ENCODE results near the gene STK32B. TPM values are rescaled to one million over a fixed set of nuclear protein-coding genes. Genes with fewer than 3 reads are reported as not detected.

The STK32B gene
- total RNA-seq, 1 experiment from 2014 or later: 1.1 TPM

- DNase-seq (no peak), ATAC-seq (no peak)
- no peak overlapping the region for H3K27ac ChIP-seq (ENCODE audit: low read length)
- H3K9me2 ChIP-seq (replicated peaks; ENCODE audit: low read length): no peaks in the 10 kb centered on the region
- TF ChIP-seq EZH2 (IDR thresholded peaks at IDR 0.05; ENCODE audit: low read length, unreplicated experiment): no peak
- no peak for TF ChIP-seq EZH2phosphoT487 (IDR thresholded peaks at IDR 0.05; ENCODE audit: borderline replicate concordance, low read length)
- no peak for TF ChIP-seq CTCF (conservative IDR thresholded peaks at IDR 0.05; ENCODE audit: low read depth, low read length)
- ChIA-PET CTCF (no interaction called here), POLR2A (ENCODE audit: unreplicated experiment) (no interaction called here)
- no peak overlapping the region for H2AFZ ChIP-seq (ENCODE audit: low read length)
- no peaks in the 10 kb centered on the region for H4K20me1 ChIP-seq (ENCODE audit: low read length)
- intact Hi-C loops (cut with micrococcal nuclease): no loop called here
- no peaks in the 10 kb centered on the region for H3K79me2 ChIP-seq (ENCODE audit: low read length)
- no peak overlapping the region for H3K4me2 ChIP-seq (ENCODE audit: low read length)
- no peaks in the 10 kb centered on the region for H3K9me3 ChIP-seq (ENCODE audit: low read length)
- H3F3A ChIP-seq (ENCODE audit: low read length, unreplicated experiment): no peaks in the 10 kb centered on the region
- BruUV-seq (replicated peaks): no TSS peak
- H3K27me3 ChIP-seq (ENCODE audit: low read length): no peaks in the 10 kb centered on the region
- H3K4me1 ChIP-seq (ENCODE audit: insufficient read depth, low read length): no peaks in the 10 kb centered on the region
- H3K4me3 ChIP-seq (ENCODE audit: low read length): no peak overlapping the region
- no peak overlapping the region for H3K9ac ChIP-seq (ENCODE audit: low read length)
- no peaks in the 10 kb centered on the region for H3K36me3 ChIP-seq (ENCODE audit: low read depth, low read length)
Observed at GRCh38 chr4:5462254-5462835, 411.1 kb downstream of the STK32B start.

GRCh38 chr4:5462896-5463295 is 411.6 kb downstream of the STK32B start:
- ChIA-PET CTCF (no interaction called here), POLR2A (ENCODE audit: unreplicated experiment) (no interaction called here)
- ATAC-seq (no peak), DNase-seq (no peak)
- no peak overlapping the region for H3K9ac ChIP-seq (ENCODE audit: low read length)
- no peaks in the 10 kb centered on the region for H3K9me3 ChIP-seq (ENCODE audit: low read length)
- no peak overlapping the region for H3K27ac ChIP-seq (ENCODE audit: low read length)
- no peak overlapping the region for H2AFZ ChIP-seq (ENCODE audit: low read length)
- no peak overlapping the region for H3K4me2 ChIP-seq (ENCODE audit: low read length)
- no peaks in the 10 kb centered on the region for H3K79me2 ChIP-seq (ENCODE audit: low read length)
- H4K20me1 ChIP-seq (ENCODE audit: low read length): no peaks in the 10 kb centered on the region
- H3F3A ChIP-seq (ENCODE audit: low read length, unreplicated experiment): no peaks in the 10 kb centered on the region
- TF ChIP-seq EZH2 (IDR thresholded peaks at IDR 0.05; ENCODE audit: low read length, unreplicated experiment) (no peak), EZH2phosphoT487 (IDR thresholded peaks at IDR 0.05; ENCODE audit: borderline replicate concordance, low read length) (no peak), CTCF (conservative IDR thresholded peaks at IDR 0.05; ENCODE audit: low read depth, low read length) (no peak)
- no peaks in the 10 kb centered on the region for H3K27me3 ChIP-seq (ENCODE audit: low read length)
- H3K4me1 ChIP-seq (ENCODE audit: insufficient read depth, low read length): no peaks in the 10 kb centered on the region
- no peaks in the 10 kb centered on the region for H3K9me2 ChIP-seq (replicated peaks; ENCODE audit: low read length)
- H3K36me3 ChIP-seq (ENCODE audit: low read depth, low read length): no peaks in the 10 kb centered on the region
- no peak overlapping the region for H3K4me3 ChIP-seq (ENCODE audit: low read length)
- BruUV-seq (replicated peaks): no TSS peak
- intact Hi-C loops (cut with micrococcal nuclease): no loop called here

DNA sequence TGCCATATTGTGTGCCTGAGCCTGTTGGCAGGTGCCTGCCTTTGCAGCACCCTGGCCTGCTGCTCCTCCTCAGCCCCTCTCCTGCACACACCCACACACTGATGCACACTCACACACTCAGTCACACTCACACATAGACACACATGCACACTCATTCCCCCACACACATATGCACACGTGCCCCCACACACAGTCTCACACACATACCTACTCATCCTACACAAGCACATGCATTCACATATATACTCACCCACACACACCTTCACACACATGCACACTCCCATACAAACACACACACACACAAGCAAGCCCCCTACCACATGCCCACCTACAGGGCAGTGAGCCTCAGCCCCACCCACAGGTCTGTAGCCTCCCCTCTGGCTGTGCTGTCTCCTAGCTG is 412.1 kb downstream of the STK32B start:
- DNase-seq (no peak), ATAC-seq (no peak)
- CTCF ChIA-PET: no interaction called here
- TF ChIP-seq EZH2 (IDR thresholded peaks at IDR 0.05; ENCODE audit: low read length, unreplicated experiment) (no peak), CTCF (conservative IDR thresholded peaks at IDR 0.05; ENCODE audit: low read depth, low read length) (no peak), EZH2phosphoT487 (IDR thresholded peaks at IDR 0.05; ENCODE audit: borderline replicate concordance, low read length) (no peak)
- BruUV-seq (replicated peaks): no TSS peak
- H3K9me3 ChIP-seq (ENCODE audit: low read length): no peaks in the 10 kb centered on the region
- no peaks in the 10 kb centered on the region for H3K27me3 ChIP-seq (ENCODE audit: low read length)
- H3F3A ChIP-seq (ENCODE audit: low read length, unreplicated experiment): no peaks in the 10 kb centered on the region
- no peaks in the 10 kb centered on the region for H3K9me2 ChIP-seq (replicated peaks; ENCODE audit: low read length)
- POLR2A ChIA-PET (ENCODE audit: unreplicated experiment): no interaction called here
- H3K79me2 ChIP-seq (ENCODE audit: low read length): no peaks in the 10 kb centered on the region
- no peak overlapping the region for H2AFZ ChIP-seq (ENCODE audit: low read length)
- H3K4me3 ChIP-seq (ENCODE audit: low read length): no peak overlapping the region
- no peak overlapping the region for H3K9ac ChIP-seq (ENCODE audit: low read length)
- intact Hi-C loops (cut with micrococcal nuclease): no loop called here
- H3K4me2 ChIP-seq (ENCODE audit: low read length): no peak overlapping the region
- no peaks in the 10 kb centered on the region for H3K4me1 ChIP-seq (ENCODE audit: insufficient read depth, low read length)
- no peak overlapping the region for H3K27ac ChIP-seq (ENCODE audit: low read length)
- no peaks in the 10 kb centered on the region for H4K20me1 ChIP-seq (ENCODE audit: low read length)
- H3K36me3 ChIP-seq (ENCODE audit: low read depth, low read length): no peaks in the 10 kb centered on the region
